ENCODE data around the gene ABCC12.

- TF ChIP-seq POLR2A (IDR thresholded peaks at IDR 0.05; ENCODE audit: low read depth, low read length) = no peak
- no peak for TF ChIP-seq RAD21 (IDR thresholded peaks at IDR 0.05; ENCODE audit: low read length)
- TF ChIP-seq MAFK (IDR thresholded peaks at IDR 0.05; ENCODE audit: low read depth, low read length) = no peak
- no peak for TF ChIP-seq CTCF (conservative IDR thresholded peaks at IDR 0.05; ENCODE audit: low read depth, low read length)
- TF ChIP-seq USF2 (IDR thresholded peaks at IDR 0.05; ENCODE audit: low read depth, low read length) = no peak
- TF ChIP-seq MXI1 (IDR thresholded peaks at IDR 0.05; ENCODE audit: borderline replicate concordance, low read depth, low read length) = no peak
- TF ChIP-seq BHLHE40 (IDR thresholded peaks at IDR 0.05; ENCODE audit: low read depth, low read length) = no peak
- no peak for TF ChIP-seq CEBPB (IDR thresholded peaks at IDR 0.05; ENCODE audit: low read depth, low read length)
- TF ChIP-seq RCOR1 (IDR thresholded peaks at IDR 0.05; ENCODE audit: insufficient replicate concordance, low read length) = no peak
Observed at GRCh38 chr16:48137822-48138221, 18.0 kb downstream of the ABCC12 start.
